H7 (cell line): Measurements from ENCODE around the gene KRT80. TPM values are rescaled to one million over a fixed set of nuclear protein-coding genes. Genes with fewer than 3 reads are reported as not detected.
A peak's percentile ranks its signal among the peaks of the same experiment; 100 is the strongest.

Source experiments
- DNase-seq: peaks from one replicate; pipeline ENCODE4 v3.0.0; 2012
- H3K27me3 ChIP-seq: 2 replicates; pipeline ENCODE4 v1.6.0; 2011; ENCODE audit warnings: mild to moderate bottlenecking, low read length; ENCODE audit not compliant: control insufficient read depth, insufficient read depth
- H3K36me3 ChIP-seq: replicated peaks from 2 replicates; pipeline ENCODE4 v1.5.1; 2011; ENCODE audit warnings: low read length; ENCODE audit not compliant: control insufficient read depth, insufficient read depth
- H3K4me3 ChIP-seq: 2 replicates; pipeline ENCODE4 v1.5.1; 2011; ENCODE audit warnings: low read depth, mild to moderate bottlenecking, control low read depth, low read length, moderate library complexity; ENCODE audit not compliant: insufficient read depth
- total RNA-seq: library from RNA; depleted of rRNA; stranded (reverse); fragments of >200 nt; shearing (Covaris generic); gene quantifications from 2 replicates; pipeline ENCODE4 v1.2.3, GENCODE V29; 2014; rRNA removed

Gene KRT80
- total RNA-seq, 1 experiment from 2014 or later: not detected

GRCh38 chr12:52126050-52126604 is 65.7 kb downstream of the KRT80 start:
- Histone ChIP-seq H3K27me3 (no peaks in the 10 kb centered on the region), H3K4me3 (no peak overlapping the region), H3K36me3 (no peaks in the 10 kb centered on the region)
- DNase-seq: peak; percentile 11

DNA sequence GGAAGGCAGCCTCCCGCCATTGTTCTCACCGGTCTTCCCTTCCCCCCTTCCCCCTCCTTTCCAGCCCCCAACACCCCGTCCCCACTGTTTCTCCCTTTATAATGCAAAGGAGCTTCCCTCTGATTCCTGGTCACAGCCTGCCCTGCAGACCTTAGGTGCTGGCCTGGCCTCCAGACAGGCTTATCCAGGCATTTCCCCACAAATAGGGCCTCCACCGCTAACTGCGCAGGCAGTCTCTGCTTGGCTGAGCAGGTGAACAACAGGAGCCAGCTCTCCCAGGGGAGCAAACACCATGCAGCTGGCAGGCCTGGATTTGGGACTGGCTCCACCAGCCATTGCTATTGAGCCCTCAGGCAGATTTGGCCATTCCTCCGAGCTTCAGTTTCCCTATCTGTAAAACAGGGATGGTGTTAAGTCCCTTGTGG is 66.3 kb downstream of the KRT80 start:
- peak; percentile 86 for DNase-seq
- Histone ChIP-seq H3K36me3 (no peaks in the 10 kb centered on the region), H3K4me3 (no peak overlapping the region)

GRCh38 chr12:52123487-52124186 is 68.2 kb downstream of the KRT80 start:
- no peaks in the 10 kb centered on the region for H3K27me3 ChIP-seq
- no peak overlapping the region for H3K4me3 ChIP-seq
- peak; percentile 41 for DNase-seq
- no peaks in the 10 kb centered on the region for H3K36me3 ChIP-seq

More for the DNA sequence above, 66.3 kb downstream of the KRT80 start:
- H3K27me3 ChIP-seq: no peaks in the 10 kb centered on the region

- Histone ChIP-seq H3K4me3 (no peak overlapping the region), H3K27me3 (no peaks in the 10 kb centered on the region), H3K36me3 (no peaks in the 10 kb centered on the region)
- peak; percentile 9 for DNase-seq
Observed at GRCh38 chr12:52122904-52123303, 68.9 kb downstream of the KRT80 start.

GRCh38 chr12:52122540-52122871 is 69.3 kb downstream of the KRT80 start:
- peak; percentile 20 for DNase-seq
- no peaks in the 10 kb centered on the region for H3K27me3 ChIP-seq
- H3K4me3 ChIP-seq: no peak overlapping the region
- H3K36me3 ChIP-seq: no peaks in the 10 kb centered on the region

DNA sequence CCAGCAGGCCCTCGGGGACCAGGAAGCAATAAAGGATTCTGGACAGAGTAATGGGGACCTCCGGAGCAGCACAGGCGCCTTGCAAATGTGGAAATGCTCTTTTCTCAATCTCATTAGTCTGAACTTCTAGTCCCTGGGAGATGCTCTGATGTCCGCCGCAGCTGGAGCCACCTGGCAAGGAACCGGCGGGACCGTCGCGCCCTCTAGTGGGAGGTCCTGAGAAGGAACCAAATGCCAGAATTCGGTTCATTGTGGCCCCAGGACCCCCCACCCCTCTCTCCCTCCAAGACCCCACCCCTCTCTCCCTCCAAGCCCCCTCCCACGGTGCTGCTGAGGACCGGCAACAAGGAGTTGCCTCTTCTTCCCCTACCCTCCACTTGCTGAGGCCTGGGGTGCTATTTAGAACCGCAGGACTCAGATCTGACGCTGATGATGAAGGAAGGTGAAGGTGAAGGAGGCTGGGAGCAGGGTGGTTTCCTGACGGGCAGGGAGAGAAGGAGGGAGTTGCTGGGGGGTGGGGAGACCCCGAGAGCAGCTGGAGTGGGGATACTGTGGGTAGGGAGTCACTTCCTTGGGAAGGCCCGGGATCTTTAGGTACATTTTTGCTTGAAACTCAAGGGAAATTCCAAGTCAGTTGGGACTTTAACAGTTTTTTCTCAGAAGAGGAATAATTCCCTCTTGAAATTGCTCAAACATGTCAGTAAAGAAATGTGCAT is 69.8 kb downstream of the KRT80 start:
- DNase-seq: peak; percentile 92
- H3K36me3 ChIP-seq: no peaks in the 10 kb centered on the region
- no peaks in the 10 kb centered on the region for H3K27me3 ChIP-seq
- H3K4me3 ChIP-seq: no peak overlapping the region

- Histone ChIP-seq H3K4me3 (no peak overlapping the region), H3K27me3 (no peaks in the 10 kb centered on the region), H3K36me3 (no peaks in the 10 kb centered on the region)
- DNase-seq: peak; percentile 34
Observed at GRCh38 chr12:52120951-52121823, 70.6 kb downstream of the KRT80 start.

GRCh38 chr12:52119398-52120254 is 72.2 kb downstream of the KRT80 start:
- Histone ChIP-seq H3K36me3 (no peaks in the 10 kb centered on the region), H3K27me3 (no peaks in the 10 kb centered on the region), H3K4me3 (peak overlapping the region; percentile 26; the same call in 1 of the 2 replicates)
- DNase-seq: peak; percentile 95

Other genes starting within 250 kb of the KRT80 start
- 14.1 and 14.9 TPM in 2 replicates for gene ACVR1B, start 240.3 kb downstream of the KRT80 start, total RNA-seq
- gene TAMALIN, start 185.1 kb downstream of the KRT80 start, total RNA-seq: 2.2 and 3.6 TPM in 2 replicates
- gene NR4A1, start 140.6 kb downstream of the KRT80 start, total RNA-seq: 11.8 and 29.6 TPM in 2 replicates
- 67.3 and 75.7 TPM in 2 replicates for gene ATG101, start 122.0 kb downstream of the KRT80 start, total RNA-seq
- gene SMIM41, start 112.3 kb downstream of the KRT80 start, total RNA-seq: not detected in 2 replicates
- 0.80 and 1.1 TPM in 2 replicates for gene KRT7, start 41.2 kb upstream of the KRT80 start, total RNA-seq
- gene KRT86, start 82.6 kb upstream of the KRT80 start, total RNA-seq: not detected in 2 replicates
- not detected in 2 replicates for gene KRT81, start 99.5 kb upstream of the KRT80 start, total RNA-seq
- 0.10 TPM in 1 of 2 replicates, not detected in the other for gene KRT83, start 129.4 kb upstream of the KRT80 start, total RNA-seq
- not detected in 2 replicates for gene KRT85, start 175.5 kb upstream of the KRT80 start, total RNA-seq
- gene KRT84, start 193.6 kb upstream of the KRT80 start, total RNA-seq: not detected in 2 replicates
- not detected in 2 replicates for gene KRT82, start 214.3 kb upstream of the KRT80 start, total RNA-seq
- not detected in 2 replicates for gene KRT75, start 242.4 kb upstream of the KRT80 start, total RNA-seq